Fibroblast of lung (primary cell): ENCODE results near the gene CCDC3. TPM values are rescaled to one million over a fixed set of nuclear protein-coding genes. Genes with fewer than 3 reads are reported as not detected.

Source experiments
- DNase-seq, 2 donors: peaks; one replicate each; pipeline versions ENCODE4 v3.0.0 to v3.0.0-alpha.2; 2010; ENCODE audit warnings: low read depth in 2 of 2
- H2AFZ ChIP-seq: 2 replicates; pipeline ENCODE4 v1.5.1; 2012; ENCODE audit warnings: low read length, control low read depth, inconsistent platforms
- H3K27ac ChIP-seq: 2 replicates; pipeline ENCODE4 v1.5.1; 2011; ENCODE audit warnings: low read length, control low read depth; ENCODE audit not compliant: insufficient read depth
- H3K27me3 ChIP-seq: 2 replicates; pipeline ENCODE4 v1.5.1; 2011; ENCODE audit warnings: mild to moderate bottlenecking, low read length; ENCODE audit not compliant: control insufficient read depth, insufficient read depth
- H3K36me3 ChIP-seq: 2 replicates; pipeline ENCODE4 v1.5.1; 2011; ENCODE audit warnings: low read length; ENCODE audit not compliant: control insufficient read depth, insufficient read depth
- H3K4me1 ChIP-seq: 2 replicates; pipeline ENCODE4 v1.5.1; 2011; ENCODE audit warnings: low read length; ENCODE audit not compliant: control insufficient read depth, insufficient read depth; ENCODE audit errors: extremely low read depth
- H3K4me2 ChIP-seq: 2 replicates; pipeline ENCODE4 v1.5.1; 2011; ENCODE audit warnings: low read length, control low read depth; ENCODE audit not compliant: insufficient read depth; ENCODE audit errors: extremely low read depth
- H3K4me3 ChIP-seq, 4 experiments: fragments of 200-600 bp in 1 of 4; sonication (generic) in 1 of 4; replicated peaks in 1 of 4; 2 replicates each; pipeline ENCODE4 v1.5.1; 2011 to 2016; ENCODE audit warnings: low read length in 4 of 4, low read depth in 3 of 4, mild to moderate bottlenecking in 3 of 4, control low read depth in 2 of 4, inconsistent platforms in 1 of 4, mixed read lengths in 1 of 4; ENCODE audit not compliant: insufficient read depth in 1 of 4; ENCODE audit errors: control extremely low read depth in 1 of 4
- H3K79me2 ChIP-seq: 2 replicates; pipeline ENCODE4 v1.5.1; 2012; ENCODE audit warnings: mild to moderate bottlenecking, low read length, inconsistent platforms; ENCODE audit not compliant: control insufficient read depth, insufficient read depth
- H3K9ac ChIP-seq: 2 replicates; pipeline ENCODE4 v1.5.1; 2011; ENCODE audit warnings: mild to moderate bottlenecking, low read length, control low read depth; ENCODE audit not compliant: insufficient read depth
- H3K9me3 ChIP-seq: 2 replicates; pipeline ENCODE4 v1.5.1; 2012; ENCODE audit warnings: low read depth, low read length; ENCODE audit not compliant: control insufficient read depth, insufficient read depth
- H4K20me1 ChIP-seq: 2 replicates; pipeline ENCODE4 v1.5.1; 2011; ENCODE audit warnings: low read length; ENCODE audit not compliant: control insufficient read depth, insufficient read depth; ENCODE audit errors: extremely low read depth
- EZH2 ChIP-seq: IDR thresholded peaks from 2 replicates; pipeline ENCODE4 v1.5.1; 2012; ENCODE audit warnings: low read length, control low read depth, mild to moderate bottlenecking; ENCODE audit errors: missing control alignments
- polyA plus RNA-seq, 2 donors: library from polyadenylated mRNA; depleted of rRNA in 1 of 2; stranded (reverse) in 1 of 2; unstranded in 1 of 2; fragments of >200 nt; gene quantifications; 2 replicates each; pipeline ENCODE4 v1.2.1, GENCODE V29; 2011 to 2012; ENCODE audit warnings: missing spikeins in 1 of 2
- total RNA-seq: library from RNA; depleted of rRNA; stranded (reverse); fragments of >200 nt; gene quantifications from 2 replicates; pipeline ENCODE4 v1.2.1, GENCODE V29; 2014
- TF ChIP-seq, protein P1 (sequence below), 2 donors: IDR thresholded peaks in 1 of 2; conservative IDR thresholded peaks in 1 of 2; 1 replicate in 1 of 2; 2 replicates in 1 of 2; pipeline ENCODE4 v1.5.1; 2011 to 2012; ENCODE audit warnings: low read length in 2 of 2, control low read depth in 1 of 2, inconsistent platforms in 1 of 2, low read depth in 1 of 2, mild to moderate bottlenecking in 1 of 2

The CCDC3 gene
- total and polyA plus RNA-seq, 2 donors (not counting 1 experiment from before 2014, with no cell fraction given) = 0.33 to 0.65 TPM

DNA sequence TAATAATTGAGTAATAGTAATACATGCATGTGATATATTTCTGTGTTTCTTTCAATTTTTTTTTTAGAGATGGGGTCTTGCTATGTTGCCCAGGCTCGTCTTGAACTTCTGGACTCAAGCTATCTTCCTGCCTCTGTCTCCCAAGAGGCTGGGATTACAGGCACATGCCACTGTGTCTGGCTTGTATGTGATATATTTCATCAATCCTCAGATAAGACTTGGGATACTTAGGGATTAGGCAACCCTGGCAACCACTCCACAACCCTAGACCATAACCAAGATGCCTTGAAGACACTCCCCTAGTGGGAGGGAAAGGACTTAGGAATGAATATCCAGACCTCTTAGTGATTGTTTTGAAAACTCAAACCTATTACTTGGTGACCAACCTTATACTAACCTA lies 154.8 kb downstream of the CCDC3 start:
- Histone ChIP-seq H3K27me3 (peaks cover 2% of the 10 kb centered on the region), H3K36me3 (no peaks in the 10 kb centered on the region), H3K9ac (no peak overlapping the region), H3K27ac (no peak overlapping the region), H3K9me3 (no peaks in the 10 kb centered on the region), H4K20me1 (no peaks in the 10 kb centered on the region), H3K4me1 (peaks cover 4% of the 10 kb centered on the region), H3K79me2 (no peaks in the 10 kb centered on the region), H3K4me2 (no peak overlapping the region), H2AFZ (no peak overlapping the region), H3K4me3 (no peak overlapping the region)
- peak; percentile 13 to 31 for DNase-seq
- TF ChIP-seq EZH2 = no peak
- TF ChIP-seq, protein P1, sequence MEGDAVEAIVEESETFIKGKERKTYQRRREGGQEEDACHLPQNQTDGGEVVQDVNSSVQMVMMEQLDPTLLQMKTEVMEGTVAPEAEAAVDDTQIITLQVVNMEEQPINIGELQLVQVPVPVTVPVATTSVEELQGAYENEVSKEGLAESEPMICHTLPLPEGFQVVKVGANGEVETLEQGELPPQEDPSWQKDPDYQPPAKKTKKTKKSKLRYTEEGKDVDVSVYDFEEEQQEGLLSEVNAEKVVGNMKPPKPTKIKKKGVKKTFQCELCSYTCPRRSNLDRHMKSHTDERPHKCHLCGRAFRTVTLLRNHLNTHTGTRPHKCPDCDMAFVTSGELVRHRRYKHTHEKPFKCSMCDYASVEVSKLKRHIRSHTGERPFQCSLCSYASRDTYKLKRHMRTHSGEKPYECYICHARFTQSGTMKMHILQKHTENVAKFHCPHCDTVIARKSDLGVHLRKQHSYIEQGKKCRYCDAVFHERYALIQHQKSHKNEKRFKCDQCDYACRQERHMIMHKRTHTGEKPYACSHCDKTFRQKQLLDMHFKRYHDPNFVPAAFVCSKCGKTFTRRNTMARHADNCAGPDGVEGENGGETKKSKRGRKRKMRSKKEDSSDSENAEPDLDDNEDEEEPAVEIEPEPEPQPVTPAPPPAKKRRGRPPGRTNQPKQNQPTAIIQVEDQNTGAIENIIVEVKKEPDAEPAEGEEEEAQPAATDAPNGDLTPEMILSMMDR (conservative IDR thresholded peaks at IDR 0.05 in 1 of 2, IDR thresholded peaks at IDR 0.05 in 1 of 2; ENCODE audit: low read depth in 1 of 2, low read length in 2 of 2) = no peak

Other genes starting within 250 kb of the CCDC3 start
- 99.6 and 156 TPM in 2 replicates for gene OPTN, start 98.5 kb upstream of the CCDC3 start, total RNA-seq
- 82.9 and 139 TPM in 2 replicates for gene OPTN, start 98.5 kb upstream of the CCDC3 start, polyA plus RNA-seq
- 0.51 and 0.83 TPM in 2 replicates for gene MCM10, start 159.8 kb upstream of the CCDC3 start, total RNA-seq
- 3.1 and 10.4 TPM in 2 replicates for gene MCM10, start 159.8 kb upstream of the CCDC3 start, polyA plus RNA-seq
- not detected in 2 replicates for gene UCMA, start 232.7 kb upstream of the CCDC3 start, total RNA-seq
- not detected in 2 replicates for gene UCMA, start 232.7 kb upstream of the CCDC3 start, polyA plus RNA-seq